Activated CD4-positive, alpha-beta T cell treated with anti-CD3 and anti-CD28 coated beads, Interleukin-2, Interleukin-4, amounts not matched to agents 100 ng/mL and 50 ng/mL, durations not matched to agents 16 hours and 8 hours (primary cell): Measurements from ENCODE around the gene KIAA1217.
"Not testable (repeated sequence)": the region's sequence is repeated elsewhere in the genome, so short reads cannot be mapped to it uniquely, and the experiment has no call there.

Experiments
- DNase-seq: peaks from one replicate; pipeline ENCODE4 v3.0.0-alpha.2; 2020; ENCODE audit warnings: low spot score

KIAA1217 gene

GRCh38 chr10:24288581-24288980, 79.6 kb downstream of the KIAA1217 start:
- no peak for DNase-seq

GRCh38 chr10:24289235-24289634, 80.3 kb downstream of the KIAA1217 start:
- no peak for DNase-seq

GRCh38 chr10:24292304-24293293, 83.7 kb downstream of the KIAA1217 start:
- DNase-seq: no peak

GRCh38 chr10:24299578-24300260, 90.8 kb downstream of the KIAA1217 start:
- peak; percentile 57 for DNase-seq

GRCh38 chr10:24303522-24304310, 94.8 kb downstream of the KIAA1217 start:
- no peak for DNase-seq

GRCh38 chr10:24305551-24306506, 96.9 kb downstream of the KIAA1217 start:
- no peak for DNase-seq

GRCh38 chr10:24306507-24306875, 97.6 kb downstream of the KIAA1217 start:
- DNase-seq: no peak

GRCh38 chr10:24307116-24307515, 98.2 kb downstream of the KIAA1217 start:
- DNase-seq: no peak

GRCh38 chr10:24307696-24308485, 99.0 kb downstream of the KIAA1217 start:
- DNase-seq: no peak

- DNase-seq: no peak
These were observed 101.2 kb downstream of the KIAA1217 start for GRCh38 chr10:24310104-24310503.

- no peak for DNase-seq
These were observed 103.0 kb downstream of the KIAA1217 start for GRCh38 chr10:24311888-24312287.

GRCh38 chr10:24313283-24313682, 104.3 kb downstream of the KIAA1217 start:
- no peak for DNase-seq

- DNase-seq: no peak
These were observed 106.3 kb downstream of the KIAA1217 start for GRCh38 chr10:24315211-24315610.

- no peak for DNase-seq
These were observed 109.6 kb downstream of the KIAA1217 start for GRCh38 chr10:24318517-24318916.

- no peak for DNase-seq
These were observed 111.4 kb downstream of the KIAA1217 start for GRCh38 chr10:24320373-24320772.

GRCh38 chr10:24324651-24325050, 115.7 kb downstream of the KIAA1217 start:
- no peak for DNase-seq

GRCh38 chr10:24331457-24331856, 122.5 kb downstream of the KIAA1217 start:
- no peak for DNase-seq

- DNase-seq: no peak
These were observed 124.8 kb downstream of the KIAA1217 start for GRCh38 chr10:24333736-24334135.

- DNase-seq: no peak
These were observed 125.5 kb downstream of the KIAA1217 start for GRCh38 chr10:24334279-24334939.

- not testable (repeated sequence) for DNase-seq
These were observed 128.8 kb downstream of the KIAA1217 start for GRCh38 chr10:24337723-24338122.
